HG02943 (cell line): ENCODE results near the gene CCDC102B.
"Not testable (repeated sequence)": the region's sequence is repeated elsewhere in the genome, so short reads cannot be mapped to it uniquely, and the experiment has no call there.

ENCODE experiments used
- ATAC-seq: cut with Tn5 transposase; IDR thresholded peaks from one replicate; pipeline ENCODE4 v1.9.1; 2021; ENCODE audit warnings: mild to moderate bottlenecking, low read depth, moderate library complexity; ENCODE audit not compliant: unreplicated experiment

Gene CCDC102B

GRCh38 chr18:68822926-68823325, 25.0 kb downstream of the CCDC102B start:
- no peak for ATAC-seq

DNA sequence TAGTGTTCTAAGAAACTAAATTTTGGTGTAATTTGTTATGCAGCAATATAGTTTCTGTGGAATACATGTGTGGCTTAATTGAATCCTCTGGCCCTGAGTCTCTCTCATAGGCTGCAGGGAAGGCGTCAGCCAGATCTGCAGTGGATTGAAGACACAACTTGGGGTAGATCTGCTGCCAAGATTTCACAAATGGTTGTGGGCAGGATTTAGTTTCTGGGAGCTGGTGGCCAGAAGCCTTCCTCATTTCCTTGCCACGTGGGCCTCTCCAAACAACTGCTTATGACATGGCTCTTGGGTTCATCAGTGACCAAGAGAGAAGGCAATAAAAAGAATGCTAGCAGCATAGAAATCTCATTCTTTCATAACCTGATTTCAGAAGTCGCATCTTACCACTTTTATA, 28.2 kb downstream of the CCDC102B start:
- no peak for ATAC-seq

DNA sequence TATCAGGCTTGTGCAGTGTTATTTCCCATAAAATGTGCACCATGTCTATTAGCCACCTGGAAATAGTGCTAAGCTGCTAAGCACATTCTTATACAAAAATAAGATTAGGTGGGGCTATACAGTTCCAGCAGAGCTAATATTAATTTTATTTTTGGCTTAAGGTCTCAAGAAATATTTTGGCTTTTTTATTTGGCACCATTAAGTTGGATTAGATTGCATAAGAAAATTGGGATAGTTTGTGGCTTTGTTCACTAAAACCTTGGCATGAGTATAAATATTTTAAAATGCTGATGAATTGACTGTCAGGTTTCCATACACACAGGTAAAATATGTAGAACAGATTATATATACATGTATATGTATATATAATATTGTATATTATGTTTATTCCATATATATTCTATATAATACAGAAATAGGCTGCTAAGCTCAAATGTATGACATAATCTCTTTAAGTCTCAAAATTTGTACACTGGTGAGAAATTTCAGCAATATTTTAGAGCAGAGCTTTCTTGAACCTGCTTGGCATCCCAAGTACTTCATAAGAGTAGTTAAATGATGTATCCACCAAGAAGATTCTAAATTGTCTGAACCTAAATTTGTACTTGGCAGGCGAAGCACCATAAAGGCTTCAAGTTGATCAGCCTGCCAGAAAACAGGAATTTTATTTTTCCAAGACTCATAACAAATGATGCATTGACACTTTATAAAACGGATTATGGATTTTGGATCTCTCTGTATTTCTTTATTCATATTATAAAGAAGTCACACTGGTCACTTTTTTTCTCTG, 32.6 kb downstream of the CCDC102B start:
- ATAC-seq, result no peak

- no peak for ATAC-seq
These were observed 35.9 kb downstream of the CCDC102B start for GRCh38 chr18:68833756-68834155.

GRCh38 chr18:68837665-68838451, 40.0 kb downstream of the CCDC102B start:
- ATAC-seq, result no peak

GRCh38 chr18:68839701-68840100, 41.8 kb downstream of the CCDC102B start:
- ATAC-seq, result no peak

- ATAC-seq, result no peak
These were observed 42.8 kb downstream of the CCDC102B start for GRCh38 chr18:68840554-68841263.

DNA sequence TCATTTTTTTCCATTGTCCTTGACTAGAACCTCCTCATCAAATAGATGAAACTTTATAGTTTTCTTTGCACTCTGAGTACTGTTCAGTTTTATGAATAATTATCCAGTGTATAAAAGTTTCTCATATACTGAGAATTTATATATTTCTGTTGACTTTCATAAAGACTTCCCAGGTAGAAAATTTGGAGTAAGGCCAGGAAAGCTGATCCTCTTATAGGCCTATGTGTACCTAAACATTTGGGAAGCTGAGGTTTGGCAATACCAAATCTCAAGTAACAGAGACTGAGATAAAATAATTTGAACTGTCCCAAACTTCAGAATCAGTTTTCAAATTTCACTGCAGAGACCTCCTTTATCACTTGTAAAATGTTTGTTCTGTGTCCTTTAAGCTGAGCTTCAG, 43.4 kb downstream of the CCDC102B start:
- no peak for ATAC-seq

GRCh38 chr18:68842951-68843350, 45.1 kb downstream of the CCDC102B start:
- no peak for ATAC-seq

- ATAC-seq, result no peak
These were observed 45.7 kb downstream of the CCDC102B start for GRCh38 chr18:68843473-68844089.

GRCh38 chr18:68847219-68847837, 49.4 kb downstream of the CCDC102B start:
- ATAC-seq, result no peak

- no peak for ATAC-seq
These were observed 50.4 kb downstream of the CCDC102B start for GRCh38 chr18:68848242-68848641.

- peak; percentile 55 for ATAC-seq
These were observed 57.0 kb downstream of the CCDC102B start for GRCh38 chr18:68854786-68855391.

- ATAC-seq, result no peak
These were observed 57.6 kb downstream of the CCDC102B start for GRCh38 chr18:68855491-68855890.

DNA sequence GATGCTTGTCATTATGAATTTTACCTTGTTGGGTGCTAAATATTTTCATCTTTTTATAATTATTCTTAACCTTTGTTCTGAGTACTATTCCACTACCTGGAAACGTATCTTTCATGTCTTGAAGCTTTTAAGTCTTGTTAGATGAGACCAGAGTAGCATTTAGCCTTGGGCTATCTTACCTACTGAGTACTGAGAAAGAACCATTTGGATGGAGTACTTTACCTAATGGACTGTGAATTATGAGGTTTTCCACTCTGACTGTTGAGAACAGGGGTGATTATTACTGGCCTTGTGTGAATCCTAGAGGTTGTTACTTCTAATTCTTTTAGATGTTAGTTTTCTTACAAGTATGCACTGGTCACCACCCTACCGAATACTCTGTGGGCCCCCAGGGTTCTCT, 63.5 kb downstream of the CCDC102B start:
- no peak for ATAC-seq

DNA sequence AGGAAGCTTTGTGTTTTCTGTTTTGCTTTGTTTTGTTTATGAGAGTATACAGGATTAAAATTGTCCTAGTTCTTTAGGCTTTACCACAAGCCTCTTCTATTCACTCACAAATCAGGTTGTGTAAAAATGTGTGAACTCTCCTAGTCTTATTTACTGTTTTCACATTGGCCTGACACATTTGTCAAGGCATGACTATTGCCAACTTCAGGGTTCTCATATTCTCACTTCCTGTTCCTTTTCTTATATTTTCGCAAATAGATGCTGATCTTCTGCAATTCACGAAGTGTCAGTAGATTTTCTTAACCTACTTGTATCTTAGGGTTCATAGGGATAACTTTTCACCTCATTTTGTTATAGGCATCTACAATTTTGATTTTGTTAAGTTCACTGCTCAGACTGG, 67.1 kb downstream of the CCDC102B start:
- no peak for ATAC-seq

DNA sequence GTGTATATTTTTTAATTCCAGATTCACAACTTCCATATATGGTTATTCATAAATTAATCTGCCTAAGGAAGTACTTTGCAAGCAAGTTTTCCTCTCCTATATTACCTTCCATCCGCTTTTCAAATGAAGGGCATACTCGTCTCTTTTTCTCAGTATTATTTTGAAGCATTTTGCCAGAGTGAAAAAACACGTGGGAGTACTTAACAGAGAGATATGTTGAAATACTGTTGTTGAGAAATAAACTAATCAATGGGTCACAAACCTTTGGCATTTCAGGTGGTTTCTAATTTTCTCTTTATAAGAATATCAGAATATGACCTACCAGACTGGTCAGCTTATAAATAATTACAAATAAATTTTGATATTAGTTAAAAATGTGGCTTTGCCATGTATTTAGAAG, 67.6 kb downstream of the CCDC102B start:
- ATAC-seq, result no peak

DNA sequence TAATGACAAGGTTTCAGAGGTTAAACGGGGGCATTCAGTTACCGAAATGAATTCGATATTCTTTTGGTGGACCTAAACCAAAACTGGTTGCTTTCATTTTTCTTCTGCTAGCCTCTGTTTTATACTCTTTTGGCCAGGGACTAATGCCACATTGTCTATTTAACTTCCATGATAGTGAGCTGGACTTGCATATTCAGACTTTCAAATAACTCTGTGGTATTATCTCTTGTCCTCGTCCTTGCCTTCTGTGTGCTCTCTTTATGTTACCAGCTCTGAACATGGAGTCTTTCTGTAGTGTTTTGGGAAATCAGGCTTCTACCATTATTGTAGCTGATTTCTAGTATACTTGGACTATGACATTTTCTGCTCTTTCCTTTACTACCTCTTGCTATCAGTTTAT, 75.1 kb downstream of the CCDC102B start:
- ATAC-seq, result no peak

DNA sequence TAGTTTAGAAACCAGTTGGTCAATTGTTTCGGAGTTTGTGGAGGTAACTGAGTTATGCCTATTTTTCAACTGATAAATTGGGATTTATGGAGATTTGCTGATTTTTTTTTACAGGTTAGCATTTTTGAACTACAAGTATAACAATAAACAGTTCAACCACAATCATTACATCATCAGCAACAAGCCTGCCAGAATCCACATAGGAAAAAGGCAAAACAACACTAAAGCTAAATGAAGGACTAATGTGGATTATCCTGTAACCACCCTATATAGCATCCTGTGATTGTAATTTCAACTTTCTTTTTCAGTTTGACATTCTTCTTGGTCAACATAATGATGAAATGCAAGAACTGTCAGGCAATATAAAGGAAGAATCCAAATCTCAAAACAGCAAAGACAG, 76.5 kb downstream of the CCDC102B start:
- ATAC-seq, result no peak

GRCh38 chr18:68879947-68880346, 82.1 kb downstream of the CCDC102B start:
- ATAC-seq, result not testable (repeated sequence)
